Rectal smooth muscle tissue (tissue), 1 donor: Measurements from ENCODE around the gene CLCNKB.
"Not testable (repeated sequence)": the region's sequence is repeated elsewhere in the genome, so short reads cannot be mapped to it uniquely, and the experiment has no call there.

Source experiments
- H3K27ac ChIP-seq: one replicate; pipeline ENCODE4 v1.7.0; 2013; ENCODE audit warnings: low read depth, low read length, inconsistent platforms
- H3K27me3 ChIP-seq: one replicate; pipeline ENCODE4 v1.7.0; 2013; ENCODE audit warnings: low read length; ENCODE audit not compliant: control insufficient read depth, insufficient read depth
- H3K36me3 ChIP-seq: one replicate; pipeline ENCODE4 v1.7.0; 2013; ENCODE audit warnings: low read length; ENCODE audit not compliant: control insufficient read depth, insufficient read depth
- H3K4me1 ChIP-seq: one replicate; pipeline ENCODE4 v1.7.0; 2013; ENCODE audit warnings: low read length; ENCODE audit not compliant: control insufficient read depth, insufficient read depth
- H3K4me3 ChIP-seq: one replicate; pipeline ENCODE4 v1.7.0; 2013; ENCODE audit warnings: low read length
- H3K9ac ChIP-seq: one replicate; pipeline ENCODE4 v1.7.0; 2013; ENCODE audit warnings: low read length

Gene CLCNKB

DNA sequence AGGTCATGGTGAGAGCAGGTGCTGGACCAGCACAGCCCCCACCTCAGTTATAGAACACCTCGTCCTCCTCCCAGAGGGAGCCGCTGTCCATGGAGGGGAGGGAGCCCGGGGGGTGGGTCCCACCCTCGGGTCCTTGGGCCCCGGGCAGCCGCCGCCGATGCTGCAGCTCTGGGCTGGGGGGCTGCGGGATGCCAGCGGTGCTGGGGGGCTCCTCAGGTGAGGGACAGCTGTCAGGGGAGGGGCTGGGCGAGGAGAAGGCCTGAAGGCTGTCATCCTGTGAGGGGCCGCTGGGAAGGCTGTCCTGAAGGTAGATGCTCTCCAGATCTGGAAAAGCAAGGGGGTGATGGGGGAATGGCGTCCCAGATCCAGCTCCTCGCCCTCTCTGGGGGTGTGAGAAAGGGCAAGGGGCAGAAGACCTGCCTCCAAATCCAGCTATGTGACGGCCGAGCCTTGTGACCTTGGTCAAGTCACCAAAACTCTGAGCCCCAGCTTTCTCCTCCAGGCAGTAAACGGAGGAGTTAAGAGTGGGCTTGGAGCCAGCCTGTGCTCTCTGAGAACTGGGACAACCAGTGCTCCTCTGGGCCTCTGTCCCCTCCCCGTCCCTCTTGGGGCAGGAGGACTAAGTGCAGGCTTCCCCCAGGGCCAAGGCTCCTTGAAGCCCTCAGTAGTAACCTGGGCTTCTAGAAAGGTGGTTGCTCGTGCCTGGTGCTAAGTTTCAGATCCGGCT is 15.0 kb downstream of the CLCNKB start:
- not testable (repeated sequence) for H3K36me3 ChIP-seq, H3K4me3 ChIP-seq, H3K9ac ChIP-seq, H3K4me1 ChIP-seq, H3K27me3 ChIP-seq, H3K27ac ChIP-seq

DNA sequence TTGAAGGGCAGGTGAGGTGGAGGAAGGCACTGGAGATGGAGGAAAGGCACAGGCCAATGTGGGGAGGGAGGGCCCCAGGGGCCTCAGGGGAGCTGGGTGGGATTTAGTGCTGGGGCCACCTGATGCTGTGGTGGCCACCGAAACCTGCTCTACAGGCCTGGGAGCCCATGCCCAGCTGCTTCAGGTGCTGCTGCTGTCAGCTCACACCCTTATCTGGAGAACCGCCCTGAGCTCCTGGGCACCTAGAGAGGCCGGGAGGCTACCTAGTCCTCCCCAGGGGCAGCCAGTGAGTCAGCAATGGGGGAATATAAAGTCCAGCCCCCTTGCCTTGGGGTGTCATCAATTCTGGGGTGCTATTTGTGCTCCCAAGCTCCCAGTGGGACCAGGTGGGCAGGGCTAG is 17.7 kb downstream of the CLCNKB start:
- Histone ChIP-seq H3K9ac (no peak overlapping the region), H3K4me3 (no peak overlapping the region), H3K27me3 (no peaks in the 10 kb centered on the region), H3K36me3 (no peaks in the 10 kb centered on the region), H3K4me1 (no peaks in the 10 kb centered on the region), H3K27ac (no peak overlapping the region)

DNA sequence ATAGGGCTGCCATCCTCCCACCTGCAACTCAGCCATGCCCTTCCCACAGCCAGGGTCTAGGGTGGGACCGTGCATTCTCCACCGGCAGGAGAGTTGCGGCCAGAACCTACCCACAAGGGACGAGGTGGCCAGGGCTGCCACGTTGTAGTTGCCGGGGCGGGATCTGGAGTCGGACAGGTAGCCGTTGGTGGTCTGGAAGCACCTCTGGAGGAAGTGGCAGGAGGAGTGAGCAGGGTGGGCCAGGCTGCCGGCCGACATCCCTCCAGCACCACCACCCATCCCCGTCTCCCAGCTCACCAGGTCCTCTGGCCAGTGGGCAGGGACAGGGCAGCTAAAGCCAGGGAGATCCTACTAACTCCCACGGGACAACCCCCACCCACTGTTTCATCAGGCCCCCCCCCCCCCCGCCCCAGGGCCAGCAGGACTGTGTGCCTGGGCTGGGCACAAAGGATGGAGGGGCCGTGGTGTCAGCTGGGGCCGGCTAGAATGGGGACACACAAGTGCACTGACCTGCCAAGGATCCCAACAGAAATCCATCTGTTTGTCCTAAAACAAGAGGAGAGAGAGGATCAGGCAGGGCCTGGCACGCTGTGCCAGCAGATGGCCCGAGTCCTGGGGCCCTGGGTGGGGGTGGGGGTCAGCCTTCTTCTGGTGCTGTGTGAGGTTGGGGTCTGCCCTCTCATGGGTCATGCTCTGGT is 18.6 kb downstream of the CLCNKB start:
- not testable (repeated sequence) for H3K27me3 ChIP-seq, H3K36me3 ChIP-seq, H3K27ac ChIP-seq, H3K9ac ChIP-seq, H3K4me3 ChIP-seq, H3K4me1 ChIP-seq

DNA sequence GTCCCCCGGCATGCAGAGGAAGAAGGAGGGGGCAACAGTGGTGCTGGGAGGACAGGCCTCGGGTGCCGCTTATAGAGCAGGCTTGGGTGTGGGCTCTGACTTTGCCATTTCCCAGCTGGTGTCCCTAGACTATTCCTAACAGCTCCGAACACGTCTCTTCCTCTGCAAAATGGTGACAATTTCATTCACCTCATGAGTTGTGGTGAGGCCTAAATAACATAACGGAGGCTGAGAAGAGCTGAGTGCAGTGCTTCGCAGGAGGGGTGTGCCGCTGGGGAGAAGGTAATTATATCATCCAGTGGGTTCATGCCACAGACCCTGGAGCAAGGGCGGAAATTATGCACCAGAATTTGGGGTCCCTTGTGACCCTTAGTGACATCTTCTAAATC is 19.1 kb downstream of the CLCNKB start:
- H3K4me3 ChIP-seq, H3K4me1 ChIP-seq, H3K27ac ChIP-seq: not testable (repeated sequence)

GRCh38 chr1:16063226-16063829 is 19.7 kb downstream of the CLCNKB start:
- H3K27me3 ChIP-seq, result no peaks in the 10 kb centered on the region
- H3K36me3 ChIP-seq, result no peaks in the 10 kb centered on the region
- H3K27ac ChIP-seq, result no peak overlapping the region
- H3K9ac ChIP-seq, result no peak overlapping the region
- no peak overlapping the region for H3K4me3 ChIP-seq
- no peaks in the 10 kb centered on the region for H3K4me1 ChIP-seq

More for the DNA sequence above, 19.1 kb downstream of the CLCNKB start:
- H3K9ac ChIP-seq, H3K36me3 ChIP-seq, H3K27me3 ChIP-seq: not testable (repeated sequence)

- Histone ChIP-seq H3K9ac (no peak overlapping the region), H3K27me3 (no peaks in the 10 kb centered on the region), H3K27ac (no peak overlapping the region), H3K4me1 (no peaks in the 10 kb centered on the region), H3K36me3 (no peaks in the 10 kb centered on the region), H3K4me3 (no peak overlapping the region)
Observed at GRCh38 chr1:16063921-16064320, 20.3 kb downstream of the CLCNKB start.

- no peak overlapping the region for H3K9ac ChIP-seq
- no peaks in the 10 kb centered on the region for H3K36me3 ChIP-seq
- H3K4me3 ChIP-seq, result no peak overlapping the region
- H3K27me3 ChIP-seq, result no peaks in the 10 kb centered on the region
- H3K27ac ChIP-seq, result no peak overlapping the region
- no peaks in the 10 kb centered on the region for H3K4me1 ChIP-seq
Observed at GRCh38 chr1:16064536-16065268, 21.1 kb downstream of the CLCNKB start.

GRCh38 chr1:16065269-16065576 is 21.6 kb downstream of the CLCNKB start:
- Histone ChIP-seq H3K9ac (no peak overlapping the region), H3K4me1 (no peaks in the 10 kb centered on the region), H3K27me3 (no peaks in the 10 kb centered on the region), H3K4me3 (no peak overlapping the region), H3K36me3 (no peaks in the 10 kb centered on the region), H3K27ac (no peak overlapping the region)

DNA sequence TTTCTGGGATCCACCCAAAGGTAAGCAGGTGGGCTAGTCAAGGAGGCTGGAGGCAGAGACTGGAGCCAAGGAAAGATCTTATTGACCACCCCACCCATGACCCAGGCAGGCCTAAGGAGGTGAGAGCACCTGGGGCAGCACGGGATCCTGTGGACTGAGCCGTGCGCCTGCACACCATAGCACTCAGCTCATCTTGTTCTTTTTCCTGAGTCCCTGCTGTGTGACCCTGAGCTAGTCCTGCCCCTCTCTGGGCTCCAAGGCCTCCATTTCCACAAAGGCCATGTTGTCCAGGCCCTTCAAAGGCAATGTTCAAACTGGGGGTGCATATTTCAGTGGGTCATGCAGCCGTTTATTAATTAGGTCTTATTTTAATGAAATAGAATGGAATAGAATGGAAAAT is 22.7 kb downstream of the CLCNKB start:
- no peak overlapping the region for H3K9ac ChIP-seq
- no peaks in the 10 kb centered on the region for H3K4me1 ChIP-seq
- no peaks in the 10 kb centered on the region for H3K27me3 ChIP-seq
- no peaks in the 10 kb centered on the region for H3K36me3 ChIP-seq
- H3K27ac ChIP-seq, result no peak overlapping the region
- no peak overlapping the region for H3K4me3 ChIP-seq

DNA sequence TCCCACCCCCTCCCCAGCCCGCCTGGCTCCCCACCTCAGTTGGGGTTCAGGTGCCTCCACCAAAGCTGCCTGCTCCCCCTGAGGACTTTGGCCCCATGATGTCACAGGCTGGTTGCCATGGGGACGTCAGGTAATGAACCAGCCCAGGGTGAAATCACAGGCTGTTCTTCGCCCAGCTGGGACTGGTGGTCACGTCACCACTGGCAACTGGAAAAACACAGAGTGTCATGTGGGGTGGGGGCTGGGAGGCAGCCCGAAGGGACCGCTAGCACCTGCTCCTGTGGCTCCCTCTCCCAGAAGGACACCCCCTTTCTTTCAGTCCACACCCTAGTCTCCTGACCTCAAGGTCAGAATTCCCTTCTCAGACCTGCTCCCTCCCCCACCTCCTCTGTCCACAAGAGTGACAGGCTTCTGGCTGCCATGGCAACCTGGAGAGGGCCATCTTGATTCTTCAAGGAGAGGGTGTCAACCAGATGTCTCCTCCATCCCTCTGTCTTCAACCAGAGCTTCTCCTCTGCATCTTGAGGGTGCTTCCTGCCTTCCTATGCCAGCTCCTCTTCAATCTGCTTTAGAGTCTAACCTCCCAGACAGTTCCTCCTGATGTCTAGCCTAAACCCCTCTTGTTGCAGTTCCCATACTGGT is 23.7 kb downstream of the CLCNKB start:
- H3K27me3 ChIP-seq, result no peaks in the 10 kb centered on the region
- H3K36me3 ChIP-seq, result no peaks in the 10 kb centered on the region
- H3K9ac ChIP-seq, result no peak overlapping the region
- no peak overlapping the region for H3K27ac ChIP-seq
- H3K4me3 ChIP-seq, result no peak overlapping the region
- H3K4me1 ChIP-seq, result no peaks in the 10 kb centered on the region

GRCh38 chr1:16067933-16068332 is 24.4 kb downstream of the CLCNKB start:
- H3K27ac ChIP-seq, result no peak overlapping the region
- no peaks in the 10 kb centered on the region for H3K4me1 ChIP-seq

More at GRCh38 chr1:16067933-16068332, 24.4 kb downstream of the CLCNKB start:
- H3K9ac ChIP-seq, result no peak overlapping the region
- no peak overlapping the region for H3K4me3 ChIP-seq
- H3K27me3 ChIP-seq, result peaks cover 2% of the 10 kb centered on the region
- no peaks in the 10 kb centered on the region for H3K36me3 ChIP-seq
